WTC11 (cell line): ENCODE results near the gene NAV2. TPM values are rescaled to one million over a fixed set of nuclear protein-coding genes. Genes with fewer than 3 reads are reported as not detected.
"Not testable (repeated sequence)": the region's sequence is repeated elsewhere in the genome, so short reads cannot be mapped to it uniquely, and the experiment has no call there.

Source experiments
- ATAC-seq: fragments of 200-7000 bp; cut with Tn5 transposase; 2 replicates; pipeline ENCODE4 v1.10.0; 2021; ENCODE audit warnings: mild to moderate bottlenecking, moderate library complexity
- CTCF ChIA-PET: fragments of 300-600 bp; sonication (Branson Sonifier 250); formaldehyde crosslinking; loops from one replicate; lab custom pipeline; 2021; ENCODE audit warnings: antibody characterized with exemption; lab: Charles Lee
- POLR2A ChIA-PET: fragments of 350-600 bp; sonication (Branson Sonifier 250); formaldehyde crosslinking; loops from one replicate; lab custom pipeline; 2021; ENCODE audit warnings: antibody characterized with exemption; lab: Charles Lee
- DNase-seq: peaks from one replicate; pipeline ENCODE4 v3.0.0; 2021; ENCODE audit warnings: low spot score
- H3K27ac Mint-ChIP-seq: 2 replicates; pipeline ENCODE4 v1.8.0; 2021; ENCODE audit warnings: mixed read lengths
- H3K27me3 Mint-ChIP-seq: 2 replicates; pipeline ENCODE4 v1.8.0; 2021; ENCODE audit warnings: low read depth, mild to moderate bottlenecking, moderate library complexity, mixed read lengths
- H3K36me3 Mint-ChIP-seq: 2 replicates; pipeline ENCODE4 v1.8.0; 2021; ENCODE audit warnings: mixed read lengths
- H3K4me1 Mint-ChIP-seq: 2 replicates; pipeline ENCODE4 v1.8.0; 2022; ENCODE audit warnings: mixed read lengths
- H3K4me3 Mint-ChIP-seq: 2 replicates; pipeline ENCODE4 v1.8.0; 2021; ENCODE audit warnings: mild to moderate bottlenecking, moderate library complexity, mixed read lengths
- H3K9me3 Mint-ChIP-seq: 2 replicates; pipeline ENCODE4 v1.8.0; 2021; ENCODE audit warnings: mixed read lengths
- ATF1 ChIP-seq: sonication (generic); formaldehyde crosslinking; IDR thresholded peaks from 2 replicates; pipeline ENCODE4 v1.8.1; 2023; ENCODE audit warnings: mild to moderate bottlenecking, moderate library complexity, missing genetic modification reagents
- ATF6 ChIP-seq: sonication (generic); formaldehyde crosslinking; IDR thresholded peaks from 2 replicates; pipeline ENCODE4 v1.8.1; 2023; ENCODE audit warnings: mild to moderate bottlenecking, missing genetic modification reagents
- CREB1 ChIP-seq: sonication (generic); formaldehyde crosslinking; IDR thresholded peaks from 2 replicates; pipeline ENCODE4 v1.8.0; 2023; ENCODE audit warnings: mild to moderate bottlenecking, missing genetic modification reagents
- IRF2 ChIP-seq: sonication (generic); formaldehyde crosslinking; IDR thresholded peaks from 2 replicates; pipeline ENCODE4 v1.8.0; 2022; ENCODE audit warnings: low read depth, missing genetic modification reagents, borderline replicate concordance
- JUN ChIP-seq: sonication (generic); formaldehyde crosslinking; IDR thresholded peaks from 2 replicates; pipeline ENCODE4 v1.8.0; 2023; ENCODE audit warnings: mild to moderate bottlenecking, missing genetic modification reagents
- KAT7 ChIP-seq: sonication (generic); formaldehyde crosslinking; IDR thresholded peaks from 2 replicates; pipeline ENCODE4 v1.8.1; 2023; ENCODE audit warnings: missing genetic modification reagents, mild to moderate bottlenecking, borderline replicate concordance
- MYBL2 ChIP-seq: sonication (generic); formaldehyde crosslinking; IDR thresholded peaks from 2 replicates; pipeline ENCODE4 v1.8.1; 2023; ENCODE audit warnings: mild to moderate bottlenecking, moderate library complexity, missing genetic modification reagents
- SMAD3 ChIP-seq: sonication (generic); formaldehyde crosslinking; IDR thresholded peaks from 2 replicates; pipeline ENCODE4 v1.8.0; 2022; ENCODE audit warnings: missing genetic modification reagents, mild to moderate bottlenecking, borderline replicate concordance
- SOX15 ChIP-seq: fragments of 250-450 bp; sonication (Bioruptor Pico); IDR thresholded peaks from 2 replicates; pipeline ENCODE4 v1.9.0; 2021; ENCODE audit warnings: mild to moderate bottlenecking
- STAT6 ChIP-seq: sonication (generic); formaldehyde crosslinking; conservative IDR thresholded peaks from 2 replicates; pipeline ENCODE4 v1.8.1; 2023; ENCODE audit warnings: mild to moderate bottlenecking, low read depth, missing genetic modification reagents, moderate library complexity
- TEAD1 ChIP-seq: sonication (generic); formaldehyde crosslinking; IDR thresholded peaks from 2 replicates; pipeline ENCODE4 v1.8.0; 2022; ENCODE audit warnings: mild to moderate bottlenecking, missing genetic modification reagents
- TEAD4 ChIP-seq: sonication (generic); formaldehyde crosslinking; IDR thresholded peaks from 2 replicates; pipeline ENCODE4 v1.8.0; 2022; ENCODE audit warnings: mild to moderate bottlenecking, missing genetic modification reagents
- ZNF121 ChIP-seq: sonication (generic); formaldehyde crosslinking; IDR thresholded peaks from 2 replicates; pipeline ENCODE4 v1.8.0; 2023; ENCODE audit warnings: missing genetic modification reagents
- ZNF232 ChIP-seq: sonication (generic); formaldehyde crosslinking; IDR thresholded peaks from 2 replicates; pipeline ENCODE4 v1.8.0; 2022; ENCODE audit warnings: mild to moderate bottlenecking, missing genetic modification reagents
- total RNA-seq: library from RNA; stranded (reverse); gene quantifications from 3 replicates; pipeline ENCODE4 v1.2.3, GENCODE V29; 2021
- TF ChIP-seq, protein P1 (sequence below): fragments of 200-600 bp; IDR thresholded peaks from 2 replicates; pipeline ENCODE4 v1.8.0; 2022; ENCODE audit warnings: antibody characterized with exemption
- TF ChIP-seq, protein P2 (sequence below): sonication (generic); formaldehyde crosslinking; IDR thresholded peaks from 2 replicates; pipeline ENCODE4 v1.8.1; 2022; ENCODE audit warnings: low read depth, mild to moderate bottlenecking, moderate library complexity, missing genetic modification reagents, borderline replicate concordance
- TF ChIP-seq, protein P3 (sequence below): sonication (generic); formaldehyde crosslinking; IDR thresholded peaks from 2 replicates; pipeline ENCODE4 v1.8.1; 2023; ENCODE audit warnings: mild to moderate bottlenecking, missing genetic modification reagents, moderate library complexity
- TF ChIP-seq, protein P4 (sequence below): sonication (generic); formaldehyde crosslinking; IDR thresholded peaks from 2 replicates; pipeline ENCODE4 v1.8.0; 2023; ENCODE audit warnings: mild to moderate bottlenecking, missing genetic modification reagents

Gene NAV2
- total RNA-seq, 1 experiment from 2014 or later: 42.8 TPM

GRCh38 chr11:19895037-19895436, 182.4 kb downstream of the NAV2 start:
- peaks cover 21% of the 10 kb centered on the region for H3K4me1 Mint-ChIP-seq
- H3K9me3 Mint-ChIP-seq, H3K27me3 Mint-ChIP-seq, DNase-seq, POLR2A ChIA-PET, H3K4me3 Mint-ChIP-seq, ATAC-seq: not testable (repeated sequence)
- H3K27ac Mint-ChIP-seq: peak overlapping the region; percentile 76; the same call in 1 of the 2 replicates
- H3K36me3 Mint-ChIP-seq: peaks cover 51% of the 10 kb centered on the region
- CTCF ChIA-PET: interaction anchor here (0.6 kb wide), 1 partner anchor 9 kb away, joined by 3 read pairs; no protein-coding TSS in a partner anchor

DNA sequence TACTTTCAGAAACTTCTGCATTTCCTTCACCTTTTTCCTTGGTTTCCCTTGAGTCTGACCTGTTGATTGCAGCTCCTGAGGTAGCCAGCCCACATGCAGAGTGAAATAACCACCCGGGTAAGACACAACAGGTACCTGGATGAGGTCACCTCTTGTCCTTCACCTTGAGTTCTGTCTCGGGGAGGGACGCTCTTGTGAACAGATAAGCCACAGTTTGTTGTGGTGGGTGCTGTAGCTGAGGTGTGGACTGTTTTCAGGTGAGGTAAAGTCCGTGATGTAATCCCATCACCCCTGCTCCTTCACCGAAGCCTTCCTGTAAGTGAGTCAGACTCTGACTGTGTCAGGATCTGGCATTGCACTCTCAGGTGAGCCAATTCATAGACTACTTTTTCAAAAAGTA, 183.1 kb downstream of the NAV2 start:
- peaks cover 4% of the 10 kb centered on the region for H3K9me3 Mint-ChIP-seq
- peaks cover 15% of the 10 kb centered on the region for H3K4me1 Mint-ChIP-seq
- H3K27me3 Mint-ChIP-seq: no peaks in the 10 kb centered on the region
- H3K27ac Mint-ChIP-seq: no peak overlapping the region
- no peak for DNase-seq
- TF ChIP-seq, protein P1, sequence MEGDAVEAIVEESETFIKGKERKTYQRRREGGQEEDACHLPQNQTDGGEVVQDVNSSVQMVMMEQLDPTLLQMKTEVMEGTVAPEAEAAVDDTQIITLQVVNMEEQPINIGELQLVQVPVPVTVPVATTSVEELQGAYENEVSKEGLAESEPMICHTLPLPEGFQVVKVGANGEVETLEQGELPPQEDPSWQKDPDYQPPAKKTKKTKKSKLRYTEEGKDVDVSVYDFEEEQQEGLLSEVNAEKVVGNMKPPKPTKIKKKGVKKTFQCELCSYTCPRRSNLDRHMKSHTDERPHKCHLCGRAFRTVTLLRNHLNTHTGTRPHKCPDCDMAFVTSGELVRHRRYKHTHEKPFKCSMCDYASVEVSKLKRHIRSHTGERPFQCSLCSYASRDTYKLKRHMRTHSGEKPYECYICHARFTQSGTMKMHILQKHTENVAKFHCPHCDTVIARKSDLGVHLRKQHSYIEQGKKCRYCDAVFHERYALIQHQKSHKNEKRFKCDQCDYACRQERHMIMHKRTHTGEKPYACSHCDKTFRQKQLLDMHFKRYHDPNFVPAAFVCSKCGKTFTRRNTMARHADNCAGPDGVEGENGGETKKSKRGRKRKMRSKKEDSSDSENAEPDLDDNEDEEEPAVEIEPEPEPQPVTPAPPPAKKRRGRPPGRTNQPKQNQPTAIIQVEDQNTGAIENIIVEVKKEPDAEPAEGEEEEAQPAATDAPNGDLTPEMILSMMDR: no peak
- no peak for TF ChIP-seq SOX15 (CRISPR knock-in tag)
- no peak for TF ChIP-seq JUN (CRISPR knock-in tag)
- TF ChIP-seq TEAD4 (CRISPR knock-in tag): no peak
- TF ChIP-seq, protein P2, sequence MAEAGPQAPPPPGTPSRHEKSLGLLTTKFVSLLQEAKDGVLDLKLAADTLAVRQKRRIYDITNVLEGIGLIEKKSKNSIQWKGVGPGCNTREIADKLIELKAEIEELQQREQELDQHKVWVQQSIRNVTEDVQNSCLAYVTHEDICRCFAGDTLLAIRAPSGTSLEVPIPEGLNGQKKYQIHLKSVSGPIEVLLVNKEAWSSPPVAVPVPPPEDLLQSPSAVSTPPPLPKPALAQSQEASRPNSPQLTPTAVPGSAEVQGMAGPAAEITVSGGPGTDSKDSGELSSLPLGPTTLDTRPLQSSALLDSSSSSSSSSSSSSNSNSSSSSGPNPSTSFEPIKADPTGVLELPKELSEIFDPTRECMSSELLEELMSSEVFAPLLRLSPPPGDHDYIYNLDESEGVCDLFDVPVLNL (CRISPR knock-in tag): no peak
- TF ChIP-seq ATF6: no peak
- no peak for TF ChIP-seq STAT6 (CRISPR knock-in tag)
- no peak for TF ChIP-seq ZNF232 (CRISPR knock-in tag)
- no peak for TF ChIP-seq SMAD3 (CRISPR knock-in tag)
- TF ChIP-seq KAT7 (CRISPR knock-in tag): no peak
- TF ChIP-seq IRF2 (CRISPR knock-in tag): no peak
- TF ChIP-seq MYBL2 (CRISPR knock-in tag): no peak
- TF ChIP-seq ATF1 (CRISPR knock-in tag): no peak
- no peak for TF ChIP-seq ZNF121 (CRISPR knock-in tag)
- TF ChIP-seq, protein P3, sequence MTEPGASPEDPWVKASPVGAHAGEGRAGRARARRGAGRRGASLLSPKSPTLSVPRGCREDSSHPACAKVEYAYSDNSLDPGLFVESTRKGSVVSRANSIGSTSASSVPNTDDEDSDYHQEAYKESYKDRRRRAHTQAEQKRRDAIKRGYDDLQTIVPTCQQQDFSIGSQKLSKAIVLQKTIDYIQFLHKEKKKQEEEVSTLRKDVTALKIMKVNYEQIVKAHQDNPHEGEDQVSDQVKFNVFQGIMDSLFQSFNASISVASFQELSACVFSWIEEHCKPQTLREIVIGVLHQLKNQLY (CRISPR knock-in tag): no peak
- no peak for TF ChIP-seq TEAD1
- TF ChIP-seq CREB1 (CRISPR knock-in tag): no peak
- TF ChIP-seq, protein P4, sequence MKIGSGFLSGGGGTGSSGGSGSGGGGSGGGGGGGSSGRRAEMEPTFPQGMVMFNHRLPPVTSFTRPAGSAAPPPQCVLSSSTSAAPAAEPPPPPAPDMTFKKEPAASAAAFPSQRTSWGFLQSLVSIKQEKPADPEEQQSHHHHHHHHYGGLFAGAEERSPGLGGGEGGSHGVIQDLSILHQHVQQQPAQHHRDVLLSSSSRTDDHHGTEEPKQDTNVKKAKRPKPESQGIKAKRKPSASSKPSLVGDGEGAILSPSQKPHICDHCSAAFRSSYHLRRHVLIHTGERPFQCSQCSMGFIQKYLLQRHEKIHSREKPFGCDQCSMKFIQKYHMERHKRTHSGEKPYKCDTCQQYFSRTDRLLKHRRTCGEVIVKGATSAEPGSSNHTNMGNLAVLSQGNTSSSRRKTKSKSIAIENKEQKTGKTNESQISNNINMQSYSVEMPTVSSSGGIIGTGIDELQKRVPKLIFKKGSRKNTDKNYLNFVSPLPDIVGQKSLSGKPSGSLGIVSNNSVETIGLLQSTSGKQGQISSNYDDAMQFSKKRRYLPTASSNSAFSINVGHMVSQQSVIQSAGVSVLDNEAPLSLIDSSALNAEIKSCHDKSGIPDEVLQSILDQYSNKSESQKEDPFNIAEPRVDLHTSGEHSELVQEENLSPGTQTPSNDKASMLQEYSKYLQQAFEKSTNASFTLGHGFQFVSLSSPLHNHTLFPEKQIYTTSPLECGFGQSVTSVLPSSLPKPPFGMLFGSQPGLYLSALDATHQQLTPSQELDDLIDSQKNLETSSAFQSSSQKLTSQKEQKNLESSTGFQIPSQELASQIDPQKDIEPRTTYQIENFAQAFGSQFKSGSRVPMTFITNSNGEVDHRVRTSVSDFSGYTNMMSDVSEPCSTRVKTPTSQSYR: no peak
- TF ChIP-seq, all 79 proteins: peak for 0
- ATAC-seq: no peak
- ChIA-PET POLR2A (no interaction called here), CTCF (interaction anchor here (0.6 kb wide), 1 partner anchor 10 kb away, joined by 3 read pairs; no protein-coding TSS in a partner anchor)
- H3K36me3 Mint-ChIP-seq: peaks cover 56% of the 10 kb centered on the region
- no peak overlapping the region for H3K4me3 Mint-ChIP-seq
